PC-9 (cell line): Measurements from ENCODE around the gene LRGUK. TPM values are rescaled to one million over a fixed set of nuclear protein-coding genes. Genes with fewer than 3 reads are reported as not detected.

ENCODE experiments used
- BruUV-seq: library from RNA; stranded (reverse); fragments of 400-500 nt; replicated peaks from 2 replicates; lab custom pipeline; 2021; lab: Mats Ljungman, UMichigan
- CTCF ChIA-PET: fragments of 300-600 bp; sonication (Branson Sonifier 250); formaldehyde crosslinking; loops from one replicate; lab custom pipeline; 2022; ENCODE audit warnings: antibody characterized with exemption; lab: Charles Lee
- POLR2A ChIA-PET: fragments of 300-600 bp; sonication (Branson Sonifier 250); formaldehyde crosslinking; loops from one replicate; lab custom pipeline; 2022; ENCODE audit warnings: antibody characterized with exemption; ENCODE audit not compliant: unreplicated experiment; lab: Charles Lee
- DNase-seq, 2 experiments: peaks; one replicate each; pipeline versions ENCODE4 v3.0.0 to v3.0.0-alpha.2; 2015 to 2022; ENCODE audit warnings: mixed read lengths in 1 of 2
- H2AFZ ChIP-seq: fragments of 200-600 bp; sonication (generic); 2 replicates; pipeline ENCODE4 v1.8.1; 2017; ENCODE audit warnings: antibody characterized with exemption
- H3F3A ChIP-seq: fragments of 200-600 bp; sonication (generic); 2 replicates; pipeline ENCODE4 v1.8.1; 2017; ENCODE audit warnings: antibody characterized with exemption, mild to moderate bottlenecking, low read depth; ENCODE audit not compliant: insufficient read depth
- H3K27ac ChIP-seq: fragments of 200-600 bp; sonication (generic); 2 replicates; pipeline ENCODE4 v1.6.1; 2016; ENCODE audit warnings: mixed run types
- H3K27me3 ChIP-seq: fragments of 200-600 bp; sonication (generic); 2 replicates; pipeline ENCODE4 v1.6.1; 2016; ENCODE audit warnings: low read depth, mixed run types; ENCODE audit not compliant: insufficient read depth
- H3K36me3 ChIP-seq: fragments of 200-600 bp; sonication (generic); 2 replicates; pipeline ENCODE4 v1.6.1; 2016; ENCODE audit warnings: low read depth, mixed run types
- H3K4me1 ChIP-seq: fragments of 200-600 bp; sonication (generic); replicated peaks from 2 replicates; pipeline ENCODE4 v1.6.1; 2016; ENCODE audit warnings: mixed run types; ENCODE audit not compliant: insufficient read depth
- H3K4me2 ChIP-seq: fragments of 200-600 bp; sonication (generic); 2 replicates; pipeline ENCODE4 v1.6.1; 2017; ENCODE audit warnings: mixed run types
- H3K4me3 ChIP-seq: fragments of 200-600 bp; sonication (generic); 2 replicates; pipeline ENCODE4 v1.6.1; 2016; ENCODE audit warnings: mixed run types
- H3K79me2 ChIP-seq: fragments of 200-600 bp; sonication (generic); 2 replicates; pipeline ENCODE4 v1.6.1; 2017; ENCODE audit warnings: low read depth, mixed run types
- H3K9me2 ChIP-seq: fragments of 200-600 bp; sonication (generic); 2 replicates; pipeline ENCODE4 v1.8.1; 2017; ENCODE audit warnings: mild to moderate bottlenecking; ENCODE audit not compliant: insufficient read depth
- H3K9me3 ChIP-seq: fragments of 200-600 bp; sonication (generic); 2 replicates; pipeline ENCODE4 v1.8.1; 2016; ENCODE audit warnings: low read depth; ENCODE audit not compliant: insufficient read depth
- H4K20me1 ChIP-seq: fragments of 200-600 bp; sonication (generic); 2 replicates; pipeline ENCODE4 v1.8.1; 2017; ENCODE audit not compliant: insufficient read depth
- CTCF ChIP-seq: fragments of 200-600 bp; sonication (generic); conservative IDR thresholded peaks from 2 replicates; pipeline ENCODE4 v1.6.1; 2017; ENCODE audit warnings: mixed run types, antibody characterized with exemption, mild to moderate bottlenecking, moderate library complexity
- EZH2 ChIP-seq: fragments of 200-600 bp; sonication (generic); IDR thresholded peaks from 2 replicates; pipeline ENCODE4 v1.8.0; 2017; ENCODE audit warnings: antibody characterized with exemption, low read depth
- intact Hi-C: fragments of 100-400 bp; cut with micrococcal nuclease; formaldehyde crosslinking; loops from one replicate; pipeline ENCODE4 v1.10.0; 2022; ENCODE audit not compliant: unreplicated experiment
- total RNA-seq: library from RNA; stranded (reverse); gene quantifications from 2 replicates; pipeline ENCODE4 v1.2.3, GENCODE V29; 2021

Gene LRGUK
- total RNA-seq, 1 experiment from 2014 or later = 2.3 TPM

DNA sequence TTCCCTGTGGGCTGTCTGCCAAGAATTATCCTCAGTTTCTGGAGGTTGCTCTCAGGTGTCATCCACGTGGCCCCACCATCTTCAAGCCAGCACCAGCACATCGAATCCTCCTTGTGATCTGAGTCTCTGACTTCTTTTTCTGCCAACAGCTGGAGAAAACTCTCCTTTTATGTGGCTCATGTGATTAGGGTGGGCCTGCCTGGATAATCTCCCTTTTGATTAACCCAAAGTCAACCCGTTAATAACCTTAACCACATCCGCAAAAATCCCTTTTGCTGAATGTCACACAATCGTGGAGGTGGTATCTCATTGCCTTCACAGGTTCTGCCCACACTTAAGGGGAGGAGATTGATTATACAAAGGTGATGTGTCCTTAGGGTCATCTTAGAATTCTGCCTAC is 73.8 kb downstream of the LRGUK start:
- Histone ChIP-seq H3K27me3 (no peaks in the 10 kb centered on the region), H2AFZ (no peak overlapping the region), H3K4me3 (no peak overlapping the region), H3K4me1 (no peaks in the 10 kb centered on the region), H3F3A (no peaks in the 10 kb centered on the region), H3K36me3 (no peaks in the 10 kb centered on the region), H3K9me3 (no peaks in the 10 kb centered on the region), H4K20me1 (no peaks in the 10 kb centered on the region), H3K79me2 (no peaks in the 10 kb centered on the region), H3K9me2 (no peaks in the 10 kb centered on the region), H3K27ac (no peak overlapping the region), H3K4me2 (no peak overlapping the region)
- intact Hi-C loops = no loop called here
- DNase-seq = no peak
- BruUV-seq = no TSS peak
- ChIA-PET POLR2A (no interaction called here), CTCF (no interaction called here)
- no peak for TF ChIP-seq CTCF
- no peak for TF ChIP-seq EZH2

GRCh38 chr7:134201569-134202261 is 74.6 kb downstream of the LRGUK start:
- H3K9me2 ChIP-seq = no peaks in the 10 kb centered on the region
- no peaks in the 10 kb centered on the region for H3K79me2 ChIP-seq
- no peak overlapping the region for H3K27ac ChIP-seq
- intact Hi-C loops = no loop called here
- H3K36me3 ChIP-seq = no peaks in the 10 kb centered on the region
- no peaks in the 10 kb centered on the region for H3K9me3 ChIP-seq
- H3K4me3 ChIP-seq = no peak overlapping the region
- DNase-seq = no peak
- no peak overlapping the region for H3K4me2 ChIP-seq
- no peaks in the 10 kb centered on the region for H3F3A ChIP-seq
- no peak for TF ChIP-seq EZH2
- no peak for TF ChIP-seq CTCF
- no peaks in the 10 kb centered on the region for H4K20me1 ChIP-seq
- ChIA-PET CTCF (no interaction called here), POLR2A (no interaction called here)
- no TSS peak for BruUV-seq
- H2AFZ ChIP-seq = no peak overlapping the region
- H3K4me1 ChIP-seq = no peaks in the 10 kb centered on the region
- no peaks in the 10 kb centered on the region for H3K27me3 ChIP-seq

GRCh38 chr7:134203186-134203889 is 76.2 kb downstream of the LRGUK start:
- H3K4me2 ChIP-seq = no peak overlapping the region
- no peaks in the 10 kb centered on the region for H3K36me3 ChIP-seq
- no peaks in the 10 kb centered on the region for H3K79me2 ChIP-seq
- H3K4me1 ChIP-seq = no peaks in the 10 kb centered on the region
- H3K27me3 ChIP-seq = no peaks in the 10 kb centered on the region
- TF ChIP-seq EZH2 (no peak), CTCF (no peak)
- BruUV-seq = no TSS peak
- H3K9me3 ChIP-seq = no peaks in the 10 kb centered on the region
- H3K4me3 ChIP-seq = no peak overlapping the region
- H3K9me2 ChIP-seq = no peaks in the 10 kb centered on the region
- DNase-seq = no peak
- POLR2A ChIA-PET = interaction anchor here (0.6 kb wide), 1 partner anchor 584 kb away, joined by 4 read pairs; no protein-coding TSS in a partner anchor
- no peaks in the 10 kb centered on the region for H3F3A ChIP-seq
- no peak overlapping the region for H3K27ac ChIP-seq
- H2AFZ ChIP-seq = no peak overlapping the region
- no peaks in the 10 kb centered on the region for H4K20me1 ChIP-seq
- intact Hi-C loops = no loop called here
- CTCF ChIA-PET = no interaction called here
